Astrocyte of the cerebellum (primary cell): Measurements from ENCODE around the gene MID1.

Source experiments
- DNase-seq: peaks from one replicate; pipeline ENCODE4 v3.0.0-alpha.2; 2011; ENCODE audit warnings: low read depth
- H3K4me3 ChIP-seq: 2 replicates; pipeline ENCODE4 v1.5.1; 2011; ENCODE audit warnings: mild to moderate bottlenecking, low read depth, low read length, moderate library complexity
- CTCF ChIP-seq: IDR thresholded peaks from 2 replicates; pipeline ENCODE4 v1.5.1; 2012; ENCODE audit warnings: low read length, low read depth, moderate library complexity, mild to moderate bottlenecking; ENCODE audit errors: missing control alignments
- in situ Hi-C: cut with HindIII; loops from 2 replicates; pipeline ENCODE4 v1.10.0; 2017; ENCODE audit warnings: low sequenced_read_pairs

Gene MID1

GRCh38 chrX:10548688-10549087 lies 71.7 kb downstream of the MID1 start:
- H3K4me3 ChIP-seq, result no peak overlapping the region
- in situ Hi-C loops, result no loop called here
- DNase-seq, result no peak
- no peak for TF ChIP-seq CTCF

GRCh38 chrX:10545882-10546281 lies 74.5 kb downstream of the MID1 start:
- in situ Hi-C loops, result no loop called here
- no peak for TF ChIP-seq CTCF
- DNase-seq, result no peak
- H3K4me3 ChIP-seq, result no peak overlapping the region

DNA sequence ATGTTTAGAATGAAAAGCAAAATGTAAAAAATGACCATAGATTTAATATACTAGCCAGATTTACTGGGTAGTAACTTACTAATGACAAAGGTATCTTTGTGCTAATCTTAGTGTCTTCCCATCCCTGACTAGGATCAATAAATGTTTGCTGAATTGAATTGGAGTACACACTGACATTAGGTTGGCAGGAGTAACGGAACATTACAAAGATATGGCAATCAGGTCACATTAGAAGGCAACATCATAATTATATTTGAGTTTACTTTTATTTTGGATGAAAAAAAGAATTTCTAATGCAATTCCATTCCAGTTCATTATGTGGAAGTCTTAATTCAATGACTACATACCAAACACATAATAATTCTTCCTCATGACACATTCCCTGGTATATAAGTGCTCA lies 77.8 kb downstream of the MID1 start:
- TF ChIP-seq CTCF, result no peak
- no peak overlapping the region for H3K4me3 ChIP-seq
- DNase-seq, result no peak
- in situ Hi-C loops, result no loop called here

GRCh38 chrX:10538831-10539230 lies 81.6 kb downstream of the MID1 start:
- in situ Hi-C loops, result no loop called here
- H3K4me3 ChIP-seq, result no peak overlapping the region
- DNase-seq, result no peak
- no peak for TF ChIP-seq CTCF

GRCh38 chrX:10537308-10537707 lies 83.1 kb downstream of the MID1 start:
- in situ Hi-C loops, result no loop called here
- TF ChIP-seq CTCF, result no peak
- DNase-seq, result no peak
- no peak overlapping the region for H3K4me3 ChIP-seq

- DNase-seq, result no peak
- in situ Hi-C loops, result no loop called here
- TF ChIP-seq CTCF, result no peak
- no peak overlapping the region for H3K4me3 ChIP-seq
Observed at GRCh38 chrX:10536744-10537143, 83.6 kb downstream of the MID1 start.

GRCh38 chrX:10534611-10535010 lies 85.8 kb downstream of the MID1 start:
- no peak for TF ChIP-seq CTCF
- no peak overlapping the region for H3K4me3 ChIP-seq
- in situ Hi-C loops, result no loop called here
- no peak for DNase-seq
